OCI-LY3 (cell line): ENCODE measurements around the gene CPLX1.

Experiments used
- H2AFZ ChIP-seq: fragments of 200-600, 300-600 bp; shearing (Covaris generic); 2 replicates; pipeline ENCODE4 v1.6.0; 2014; ENCODE audit warnings: antibody characterized with exemption, low read depth, low read length
- H3K27ac ChIP-seq: fragments of 200-600, 300-600 bp; sonication (generic); 2 replicates; pipeline ENCODE4 v1.5.1; 2014; ENCODE audit warnings: mild to moderate bottlenecking, low read length, moderate library complexity, mixed read lengths
- H3K27me3 ChIP-seq: fragments of 200-600, 300-600 bp; sonication (generic); 2 replicates; pipeline ENCODE4 v1.6.1; 2014; ENCODE audit warnings: low read depth, low read length, mixed read lengths
- H3K36me3 ChIP-seq: fragments of 200-600, 300-600 bp; sonication (generic); replicated peaks from 2 replicates; pipeline ENCODE3; 2014; ENCODE audit warnings: low read depth, low read length, mixed read lengths
- H3K4me1 ChIP-seq: fragments of 300-600, 200-600 bp; sonication (generic); 2 replicates; pipeline ENCODE4 v1.6.1; 2014; ENCODE audit warnings: low read length, mixed read lengths
- H3K4me2 ChIP-seq: fragments of 200-600, 300-600 bp; sonication (generic); 2 replicates; pipeline ENCODE4 v1.6.1; 2014; ENCODE audit warnings: low read length, mixed read lengths
- H3K4me3 ChIP-seq: fragments of 300-600, 200-600 bp; sonication (generic); 2 replicates; pipeline ENCODE4 v1.5.1; 2014; ENCODE audit warnings: antibody characterized with exemption, mild to moderate bottlenecking, low read length, moderate library complexity
- H3K79me2 ChIP-seq: fragments of 300-600, 200-600 bp; shearing (Covaris generic); 2 replicates; pipeline ENCODE4 v1.6.1; 2014; ENCODE audit warnings: mild to moderate bottlenecking, low read length, mixed read lengths
- H3K9ac ChIP-seq: fragments of 300-600, 200-600 bp; shearing (Covaris generic); 2 replicates; pipeline ENCODE4 v1.6.0; 2014; ENCODE audit warnings: mild to moderate bottlenecking, low read length, moderate library complexity
- H3K9me3 ChIP-seq: fragments of 200-600, 300-600 bp; shearing (Covaris generic); 2 replicates; pipeline ENCODE4 v1.6.1; 2014; ENCODE audit warnings: low read length, mixed read lengths; ENCODE audit not compliant: insufficient read depth
- H4K20me1 ChIP-seq: fragments of 200-600, 300-600 bp; sonication (generic); 2 replicates; pipeline ENCODE4 v1.6.1; 2016; ENCODE audit warnings: low read length, mixed read lengths; ENCODE audit not compliant: insufficient read depth
- CTCF ChIP-seq: fragments of 200-600, 300-600 bp; sonication (generic); IDR thresholded peaks from 2 replicates; pipeline ENCODE4 v1.5.1; 2014; ENCODE audit warnings: antibody characterized with exemption, low read length, low read depth
- EZH2phosphoT487 ChIP-seq: fragments of 200-600 bp; shearing (Covaris generic); IDR thresholded peaks from 2 replicates; pipeline ENCODE4 v1.6.1; 2018; ENCODE audit warnings: antibody characterized with exemption, mixed run types, low read depth

The CPLX1 gene

GRCh38 chr4:837772-838171 is 11.8 kb upstream of the CPLX1 start:
- no peaks in the 10 kb centered on the region for H4K20me1 ChIP-seq
- no peak overlapping the region for H3K27ac ChIP-seq
- no peak overlapping the region for H3K9ac ChIP-seq
- H3K4me2 ChIP-seq: no peak overlapping the region
- no peaks in the 10 kb centered on the region for H3K27me3 ChIP-seq
- H2AFZ ChIP-seq: no peak overlapping the region
- H3K36me3 ChIP-seq: peaks cover 11% of the 10 kb centered on the region
- TF ChIP-seq CTCF (no peak), EZH2phosphoT487 (no peak)
- H3K4me3 ChIP-seq: no peak overlapping the region
- H3K9me3 ChIP-seq: no peaks in the 10 kb centered on the region
- no peaks in the 10 kb centered on the region for H3K4me1 ChIP-seq
- no peaks in the 10 kb centered on the region for H3K79me2 ChIP-seq

- TF ChIP-seq CTCF (no peak), EZH2phosphoT487 (no peak)
- no peaks in the 10 kb centered on the region for H3K27me3 ChIP-seq
- no peaks in the 10 kb centered on the region for H3K9me3 ChIP-seq
- no peak overlapping the region for H2AFZ ChIP-seq
- no peaks in the 10 kb centered on the region for H3K79me2 ChIP-seq
- peaks cover 3% of the 10 kb centered on the region for H3K36me3 ChIP-seq
- no peak overlapping the region for H3K9ac ChIP-seq
- no peaks in the 10 kb centered on the region for H3K4me1 ChIP-seq
- H3K27ac ChIP-seq: no peak overlapping the region
- no peaks in the 10 kb centered on the region for H4K20me1 ChIP-seq
- H3K4me2 ChIP-seq: no peak overlapping the region
- H3K4me3 ChIP-seq: no peak overlapping the region
Observed at GRCh38 chr4:836750-837301, 10.9 kb upstream of the CPLX1 start.

DNA sequence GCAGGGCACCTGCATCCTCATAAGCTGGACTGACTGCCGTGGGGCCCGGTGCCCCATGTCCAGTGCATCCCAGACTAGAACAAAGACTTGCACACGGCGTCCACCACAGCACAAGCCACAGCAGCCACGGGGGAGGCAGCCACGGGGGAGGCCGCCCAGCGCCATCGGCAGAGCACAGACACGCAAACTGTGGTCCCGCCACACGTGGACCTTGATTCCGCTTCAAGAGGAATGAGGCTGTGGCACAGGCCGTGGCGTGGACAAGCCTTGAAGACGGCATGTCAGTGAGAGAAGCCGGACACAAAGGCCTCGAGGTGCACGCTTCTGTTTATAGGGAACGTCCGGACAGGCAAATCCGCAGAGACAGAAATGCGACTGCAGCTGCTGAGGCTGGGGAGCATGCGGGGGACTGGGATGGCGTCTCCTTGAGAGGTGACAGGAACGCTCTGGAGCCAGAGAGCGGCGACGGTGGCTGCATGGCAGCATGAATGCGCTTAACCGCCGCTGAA is 10.1 kb upstream of the CPLX1 start:
- H3K4me2 ChIP-seq: no peak overlapping the region
- no peak overlapping the region for H3K27ac ChIP-seq
- H3K27me3 ChIP-seq: no peaks in the 10 kb centered on the region
- TF ChIP-seq EZH2phosphoT487: no peak
- TF ChIP-seq CTCF: no peak
- no peaks in the 10 kb centered on the region for H3K9me3 ChIP-seq
- H3K4me1 ChIP-seq: no peaks in the 10 kb centered on the region
- H3K4me3 ChIP-seq: no peak overlapping the region
- no peaks in the 10 kb centered on the region for H3K36me3 ChIP-seq
- no peaks in the 10 kb centered on the region for H4K20me1 ChIP-seq
- no peaks in the 10 kb centered on the region for H3K79me2 ChIP-seq
- no peak overlapping the region for H2AFZ ChIP-seq
- H3K9ac ChIP-seq: no peak overlapping the region

DNA sequence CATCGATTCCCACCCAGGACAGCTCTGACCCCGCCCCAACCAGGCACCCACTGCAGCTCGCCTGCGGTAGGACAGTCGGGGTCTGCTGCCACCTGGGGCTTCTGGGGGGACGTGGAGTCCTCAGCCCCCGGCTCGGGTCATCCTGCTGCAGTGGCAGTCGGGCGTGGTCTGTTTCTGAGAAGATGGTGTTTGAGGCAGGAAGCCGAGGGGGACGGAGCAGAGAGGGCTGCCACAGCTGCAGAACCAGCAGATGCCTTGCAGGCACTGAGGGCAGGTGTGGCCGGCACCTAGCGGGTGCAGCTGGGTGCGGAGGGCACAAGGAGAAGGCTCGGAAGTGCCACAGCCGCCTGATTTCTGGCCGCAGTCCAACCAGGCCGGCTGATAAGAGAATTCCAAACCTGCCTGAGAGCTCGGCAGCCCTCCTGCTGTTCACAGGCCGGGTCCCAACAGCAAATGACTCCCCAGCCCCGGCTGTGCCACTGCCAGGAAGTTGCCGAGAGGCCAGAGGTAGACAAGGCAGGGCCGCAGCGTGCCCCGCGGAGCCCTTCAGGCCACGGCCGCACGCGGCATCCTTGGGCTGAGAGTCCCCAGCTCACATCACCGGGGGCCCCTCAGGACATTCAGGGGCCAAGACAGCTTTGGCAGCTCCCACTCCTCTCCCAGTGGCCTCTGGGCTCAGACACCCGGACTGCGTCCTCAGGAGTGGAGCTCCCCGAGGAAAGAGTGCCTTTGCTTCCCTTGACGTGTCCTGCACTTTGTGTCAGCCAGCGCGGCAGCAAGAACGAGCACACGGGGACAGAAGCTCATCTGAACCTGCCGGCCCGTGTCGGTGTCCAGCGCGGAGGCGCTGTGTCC is 9.4 kb upstream of the CPLX1 start:
- TF ChIP-seq EZH2phosphoT487 (no peak), CTCF (no peak)
- Histone ChIP-seq H3K79me2 (no peaks in the 10 kb centered on the region), H3K4me1 (no peaks in the 10 kb centered on the region), H3K4me3 (no peak overlapping the region), H4K20me1 (no peaks in the 10 kb centered on the region), H3K36me3 (no peaks in the 10 kb centered on the region), H3K27ac (no peak overlapping the region), H3K27me3 (no peaks in the 10 kb centered on the region), H3K9ac (no peak overlapping the region), H3K9me3 (no peaks in the 10 kb centered on the region), H3K4me2 (no peak overlapping the region), H2AFZ (no peak overlapping the region)
